ENCODE data around the gene SMARCD3.

DNA sequence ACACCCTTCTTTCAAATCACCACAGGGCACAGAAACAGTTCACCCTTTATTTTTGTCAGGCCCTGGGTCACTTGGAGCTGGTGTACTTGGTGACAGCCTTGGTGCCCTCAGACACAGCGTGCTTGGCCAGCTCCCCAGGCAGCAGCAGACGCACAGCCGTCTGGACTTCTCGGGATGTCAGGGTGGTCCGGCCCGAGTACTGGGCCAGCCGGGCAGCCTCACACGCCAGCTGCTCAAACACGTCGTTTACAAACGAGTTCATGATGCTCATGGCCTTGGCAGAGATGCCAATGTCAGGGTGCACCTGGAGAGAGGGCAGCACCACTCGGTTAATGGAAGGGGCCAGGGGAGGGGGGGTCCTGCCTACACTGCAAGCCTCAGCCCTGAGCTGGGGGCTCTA is 40.7 kb downstream of the SMARCD3 start:
- TF ChIP-seq, protein P1, sequence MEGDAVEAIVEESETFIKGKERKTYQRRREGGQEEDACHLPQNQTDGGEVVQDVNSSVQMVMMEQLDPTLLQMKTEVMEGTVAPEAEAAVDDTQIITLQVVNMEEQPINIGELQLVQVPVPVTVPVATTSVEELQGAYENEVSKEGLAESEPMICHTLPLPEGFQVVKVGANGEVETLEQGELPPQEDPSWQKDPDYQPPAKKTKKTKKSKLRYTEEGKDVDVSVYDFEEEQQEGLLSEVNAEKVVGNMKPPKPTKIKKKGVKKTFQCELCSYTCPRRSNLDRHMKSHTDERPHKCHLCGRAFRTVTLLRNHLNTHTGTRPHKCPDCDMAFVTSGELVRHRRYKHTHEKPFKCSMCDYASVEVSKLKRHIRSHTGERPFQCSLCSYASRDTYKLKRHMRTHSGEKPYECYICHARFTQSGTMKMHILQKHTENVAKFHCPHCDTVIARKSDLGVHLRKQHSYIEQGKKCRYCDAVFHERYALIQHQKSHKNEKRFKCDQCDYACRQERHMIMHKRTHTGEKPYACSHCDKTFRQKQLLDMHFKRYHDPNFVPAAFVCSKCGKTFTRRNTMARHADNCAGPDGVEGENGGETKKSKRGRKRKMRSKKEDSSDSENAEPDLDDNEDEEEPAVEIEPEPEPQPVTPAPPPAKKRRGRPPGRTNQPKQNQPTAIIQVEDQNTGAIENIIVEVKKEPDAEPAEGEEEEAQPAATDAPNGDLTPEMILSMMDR (IDR thresholded peaks at IDR 0.05): no peak
- no peak for TF ChIP-seq POLR2A (IDR thresholded peaks at IDR 0.05)

Data from uterus (tissue), 2 donors.